Endothelial cell of umbilical vein (primary cell): Measurements from ENCODE around the gene CFI. TPM values are rescaled to one million over a fixed set of nuclear protein-coding genes. Genes with fewer than 3 reads are reported as not detected.

Source experiments
- BruUV-seq: library from RNA; stranded (reverse); fragments of 400-500 nt; replicated peaks from 2 replicates; lab custom pipeline; 2021; lab: Mats Ljungman, UMichigan
- CTCF ChIA-PET: fragments of 300-600, 350-600 bp; sonication (Branson Sonifier 250); formaldehyde crosslinking; loops from one replicate; lab custom pipeline; 2021; ENCODE audit warnings: antibody characterized with exemption, inconsistent platforms; lab: Charles Lee
- POLR2A ChIA-PET: fragments of 300-600, 350-600 bp; sonication (Branson Sonifier 250); formaldehyde crosslinking; loops from one replicate; lab custom pipeline; 2021; ENCODE audit warnings: antibody characterized with exemption, inconsistent platforms; lab: Charles Lee
- DNase-seq: peaks from one replicate; pipeline ENCODE4 v3.0.0-alpha.2; 2011; ENCODE audit warnings: low read depth, low spot score
- FAIRE-seq: peaks from 2 replicates; lab custom pipeline; 2011; peaks lifted over from hg19 to GRCh38; lab: Jason Lieb, UNC
- H2AFZ ChIP-seq: 2 replicates; pipeline ENCODE4 v1.6.0; 2012; ENCODE audit warnings: low read depth, low read length, control low read depth, inconsistent platforms
- H3K27ac ChIP-seq: 2 replicates; pipeline ENCODE4 v1.5.1; 2011; ENCODE audit warnings: low read depth, mild to moderate bottlenecking, control low read depth, low read length, moderate library complexity; ENCODE audit not compliant: insufficient read depth
- H3K27me3 ChIP-seq, 2 experiments: 2 replicates each; pipeline versions ENCODE4 v1.6.0 to v1.6.1; 2011; ENCODE audit warnings: low read length in 2 of 2, mixed read lengths in 1 of 2; ENCODE audit not compliant: control insufficient read depth in 2 of 2, insufficient read depth in 2 of 2
- H3K36me3 ChIP-seq, 2 experiments: 2 replicates in 1 of 2; 3 replicates in 1 of 2; pipeline ENCODE4 v1.5.1; 2011; ENCODE audit warnings: low read length in 2 of 2, mild to moderate bottlenecking in 1 of 2, moderate library complexity in 1 of 2; ENCODE audit not compliant: control insufficient read depth in 2 of 2, insufficient read depth in 2 of 2; ENCODE audit errors: extremely low read depth in 1 of 2
- H3K4me1 ChIP-seq: 3 replicates; pipeline ENCODE4 v1.5.1; 2011; ENCODE audit warnings: mild to moderate bottlenecking, low read length; ENCODE audit not compliant: control insufficient read depth, insufficient read depth; ENCODE audit errors: extremely low read depth
- H3K4me2 ChIP-seq: 2 replicates; pipeline ENCODE4 v1.6.1; 2011; ENCODE audit warnings: low read length, control low read depth, mixed read lengths; ENCODE audit not compliant: insufficient read depth
- H3K4me3 ChIP-seq, 3 experiments: fragments of 200-600 bp in 1 of 3; sonication (generic), shearing (Covaris generic) in 1 of 3; replicated peaks in 1 of 3; 2 replicates each; pipeline ENCODE4 v1.5.1; 2011 to 2016; ENCODE audit warnings: control low read depth in 3 of 3, low read length in 3 of 3, mild to moderate bottlenecking in 2 of 3, inconsistent platforms in 1 of 3, low read depth in 1 of 3, moderate library complexity in 1 of 3; ENCODE audit not compliant: insufficient read depth in 1 of 3
- H3K79me2 ChIP-seq: 2 replicates; pipeline ENCODE4 v1.6.0; 2012; ENCODE audit warnings: low read length, inconsistent platforms; ENCODE audit not compliant: control insufficient read depth, insufficient read depth
- H3K9ac ChIP-seq: replicated peaks from 2 replicates; pipeline ENCODE3; 2011; ENCODE audit warnings: low read length, control low read depth; ENCODE audit not compliant: insufficient read depth; ENCODE audit errors: extremely low read depth
- H3K9me1 ChIP-seq: replicated peaks from 3 replicates; pipeline ENCODE4 v1.6.0; 2011; ENCODE audit warnings: mild to moderate bottlenecking, low read length; ENCODE audit not compliant: control insufficient read depth, insufficient read depth; ENCODE audit errors: extremely low read depth
- H3K9me3 ChIP-seq: replicated peaks from 2 replicates; pipeline ENCODE4 v1.5.1; 2012; ENCODE audit warnings: low read length, inconsistent platforms; ENCODE audit not compliant: control insufficient read depth, insufficient read depth
- H4K20me1 ChIP-seq: replicated peaks from 2 replicates; pipeline ENCODE3; 2011; ENCODE audit warnings: mild to moderate bottlenecking, low read length; ENCODE audit not compliant: control insufficient read depth, insufficient read depth; ENCODE audit errors: extremely low read depth
- EZH2 ChIP-seq: IDR thresholded peaks from 2 replicates; pipeline ENCODE4 v1.6.1; 2012; ENCODE audit warnings: borderline replicate concordance, low read depth, mild to moderate bottlenecking, moderate library complexity, low read length, inconsistent platforms; ENCODE audit not compliant: severe bottlenecking
- FOS ChIP-seq: IDR thresholded peaks from 2 replicates; pipeline ENCODE4 v1.6.1; 2011; ENCODE audit warnings: mild to moderate bottlenecking, low read length, moderate library complexity, borderline replicate concordance; ENCODE audit not compliant: insufficient read depth
- GATA2 ChIP-seq: IDR thresholded peaks from 2 replicates; pipeline ENCODE4 v1.7.0; 2011; ENCODE audit warnings: low read depth, mild to moderate bottlenecking, moderate library complexity, mixed read lengths, low read length; ENCODE audit not compliant: insufficient read length, insufficient read depth
- JUN ChIP-seq: IDR thresholded peaks from 2 replicates; pipeline ENCODE4 v1.6.1; 2011; ENCODE audit warnings: borderline replicate concordance, low read depth; ENCODE audit not compliant: insufficient read length, insufficient read depth
- MAX ChIP-seq: IDR thresholded peaks from 2 replicates; pipeline ENCODE4 v1.6.1; 2011; ENCODE audit not compliant: insufficient read depth, insufficient read length
- MYC ChIP-seq: IDR thresholded peaks from one replicate; pipeline ENCODE4 v1.6.1; 2011; ENCODE audit warnings: mild to moderate bottlenecking, low read depth, low read length
- POLR2A ChIP-seq: IDR thresholded peaks from 2 replicates; pipeline ENCODE4 v1.6.1; 2012; ENCODE audit warnings: low read depth, mild to moderate bottlenecking, control low read depth, low read length
- POLR2AphosphoS5 ChIP-seq: IDR thresholded peaks from 2 replicates; pipeline ENCODE4 v1.6.1; 2012; ENCODE audit warnings: low read depth, mild to moderate bottlenecking, control low read depth, low read length, moderate library complexity; ENCODE audit not compliant: insufficient read depth
- dilution Hi-C: fragments of 300-500 bp; cut with MboI; formaldehyde crosslinking; loops from one replicate; pipeline ENCODE4 v1.15.0; 2019; ENCODE audit warnings: low sequenced_read_pairs; ENCODE audit not compliant: extremely low pct_ligation_motif_present
- intact Hi-C: fragments of 100-400 bp; cut with micrococcal nuclease; formaldehyde crosslinking; loops from one replicate; pipeline ENCODE4 v1.10.0; 2022
- polyA plus RNA-seq, 4 experiments: library from polyadenylated mRNA; depleted of rRNA in 3 of 4; stranded (reverse) in 3 of 4; unstranded in 1 of 4; fragments of >200 nt; gene quantifications; 2 replicates each; pipeline versions ENCODE4 v1.2.1 to v1.2.3, GENCODE V29; 2011 to 2012; ENCODE audit warnings: missing spikeins in 1 of 4
- total RNA-seq: library from RNA; stranded (reverse); gene quantifications from 2 replicates; pipeline ENCODE4 v1.2.3, GENCODE V29; 2021
- TF ChIP-seq, protein P1 (sequence below), 2 donors: IDR thresholded peaks; 1 replicate in 1 of 2; 2 replicates in 1 of 2; pipeline ENCODE4 v1.5.1; 2011; ENCODE audit warnings: low read length in 2 of 2, mild to moderate bottlenecking in 2 of 2, moderate library complexity in 2 of 2, control low read depth in 1 of 2, inconsistent platforms in 1 of 2, low read depth in 1 of 2; ENCODE audit not compliant: insufficient read depth in 1 of 2; ENCODE audit errors: extremely low read depth in 1 of 2

CFI gene
- total and polyA plus RNA-seq, 2 donors (not counting 3 experiments of a cell fraction or from before 2014, with no cell fraction given), result 10.0 to 21.4 TPM

GRCh38 chr4:109723110-109723509 is 78.7 kb downstream of the CFI start:
- no peaks in the 10 kb centered on the region for H4K20me1 ChIP-seq
- no peaks in the 10 kb centered on the region for H3K79me2 ChIP-seq
- no peak for TF ChIP-seq JUN
- TF ChIP-seq, protein P1, sequence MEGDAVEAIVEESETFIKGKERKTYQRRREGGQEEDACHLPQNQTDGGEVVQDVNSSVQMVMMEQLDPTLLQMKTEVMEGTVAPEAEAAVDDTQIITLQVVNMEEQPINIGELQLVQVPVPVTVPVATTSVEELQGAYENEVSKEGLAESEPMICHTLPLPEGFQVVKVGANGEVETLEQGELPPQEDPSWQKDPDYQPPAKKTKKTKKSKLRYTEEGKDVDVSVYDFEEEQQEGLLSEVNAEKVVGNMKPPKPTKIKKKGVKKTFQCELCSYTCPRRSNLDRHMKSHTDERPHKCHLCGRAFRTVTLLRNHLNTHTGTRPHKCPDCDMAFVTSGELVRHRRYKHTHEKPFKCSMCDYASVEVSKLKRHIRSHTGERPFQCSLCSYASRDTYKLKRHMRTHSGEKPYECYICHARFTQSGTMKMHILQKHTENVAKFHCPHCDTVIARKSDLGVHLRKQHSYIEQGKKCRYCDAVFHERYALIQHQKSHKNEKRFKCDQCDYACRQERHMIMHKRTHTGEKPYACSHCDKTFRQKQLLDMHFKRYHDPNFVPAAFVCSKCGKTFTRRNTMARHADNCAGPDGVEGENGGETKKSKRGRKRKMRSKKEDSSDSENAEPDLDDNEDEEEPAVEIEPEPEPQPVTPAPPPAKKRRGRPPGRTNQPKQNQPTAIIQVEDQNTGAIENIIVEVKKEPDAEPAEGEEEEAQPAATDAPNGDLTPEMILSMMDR (IDR thresholded peaks at IDR 0.05; ENCODE audit: extremely low read depth in 1 of 2, insufficient read depth in 1 of 2, low read depth in 1 of 2, low read length in 2 of 2), result no peak
- no peak for TF ChIP-seq POLR2AphosphoS5
- no peak for TF ChIP-seq FOS
- no peak for TF ChIP-seq MAX
- no peak for TF ChIP-seq GATA2
- TF ChIP-seq POLR2A, result no peak
- TF ChIP-seq MYC, result no peak
- TF ChIP-seq EZH2, result no peak
- intact Hi-C loops, result no loop called here
- dilution Hi-C loops, result no loop called here
- BruUV-seq, result no TSS peak
- no peaks in the 10 kb centered on the region for H3K27me3 ChIP-seq
- H2AFZ ChIP-seq, result no peak overlapping the region
- no peaks in the 10 kb centered on the region for H3K4me1 ChIP-seq
- no peak for FAIRE-seq
- no peak overlapping the region for H3K4me2 ChIP-seq
- no peaks in the 10 kb centered on the region for H3K36me3 ChIP-seq
- H3K9ac ChIP-seq, result no peak overlapping the region
- H3K9me3 ChIP-seq, result no peaks in the 10 kb centered on the region
- no peak for DNase-seq
- no peak overlapping the region for H3K27ac ChIP-seq
- H3K9me1 ChIP-seq, result no peaks in the 10 kb centered on the region
- H3K4me3 ChIP-seq, result no peak overlapping the region
- CTCF ChIA-PET, result no interaction called here
- POLR2A ChIA-PET, result no interaction called here
